HG02884 (cell line): ENCODE results near the gene ITPRIPL2.

Source experiments
- ATAC-seq: cut with Tn5 transposase; IDR thresholded peaks from one replicate; pipeline ENCODE4 v1.9.1; 2021; ENCODE audit warnings: mild to moderate bottlenecking, moderate library complexity; ENCODE audit not compliant: unreplicated experiment

Gene ITPRIPL2

GRCh38 chr16:19113577-19114358, at the start of gene ITPRIPL2:
ITPRIPL2 (plus strand) TSS chr16:19113964; CDS start chr16:19114462, 498 bp downstream.
- no peak for ATAC-seq

- ATAC-seq, result no peak
Observed at GRCh38 chr16:19066988-19067348, 46.8 kb upstream of the ITPRIPL2 start.

DNA sequence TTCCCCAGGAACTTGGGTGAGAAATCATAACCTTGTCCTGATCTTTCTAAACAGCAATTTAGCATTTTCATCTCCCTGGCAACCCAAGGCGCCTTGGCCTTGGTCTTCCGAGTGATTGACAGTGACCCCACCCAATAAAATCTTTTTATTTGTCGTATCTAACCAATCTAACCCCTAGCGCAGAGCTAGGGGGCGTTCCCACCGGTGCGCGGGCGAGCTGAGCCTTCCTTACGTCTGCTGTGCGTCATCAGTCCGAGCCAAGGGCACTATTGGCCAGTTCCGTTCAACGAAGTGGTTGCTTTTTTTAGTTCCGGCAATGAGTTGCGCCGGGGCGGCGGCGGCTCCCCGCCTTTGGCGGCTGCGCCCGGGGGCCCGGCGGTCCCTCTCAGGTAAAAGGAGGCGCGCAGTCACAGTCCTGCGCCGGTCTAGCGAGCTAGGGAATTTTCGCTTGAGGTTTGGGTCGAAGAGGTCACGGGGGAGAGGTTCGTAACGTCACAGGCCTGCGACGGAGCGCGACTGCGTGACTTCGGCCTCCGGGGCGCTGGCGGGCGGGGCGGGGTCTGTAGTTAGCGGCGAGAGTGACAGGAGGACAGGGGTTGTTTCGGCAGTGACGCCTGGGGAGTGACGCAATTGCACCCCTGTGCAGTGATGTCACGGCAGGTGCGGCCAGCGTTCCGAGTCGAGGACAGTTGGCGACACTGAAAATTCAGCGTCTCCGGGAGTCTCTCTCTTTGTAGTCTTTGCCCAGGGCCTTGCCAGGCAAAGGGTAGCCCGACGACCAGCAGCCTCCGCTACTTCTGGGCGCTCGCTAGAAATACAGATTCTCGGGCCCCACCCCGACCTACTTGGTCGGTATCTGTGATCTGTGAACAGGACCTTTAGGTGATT, 46.2 kb upstream of the ITPRIPL2 start, which contains the start of gene COQ7:
TSS of gene COQ7 (plus strand) at position 266 of the 888 bp plus-strand sequence. CDS start at position 317, 51 bp downstream.
- ATAC-seq, result peak; percentile 89

GRCh38 chr16:19068237-19068815, 45.4 kb upstream of the ITPRIPL2 start:
- no peak for ATAC-seq

- no peak for ATAC-seq
Observed at GRCh38 chr16:19071811-19072777, 41.7 kb upstream of the ITPRIPL2 start.

DNA sequence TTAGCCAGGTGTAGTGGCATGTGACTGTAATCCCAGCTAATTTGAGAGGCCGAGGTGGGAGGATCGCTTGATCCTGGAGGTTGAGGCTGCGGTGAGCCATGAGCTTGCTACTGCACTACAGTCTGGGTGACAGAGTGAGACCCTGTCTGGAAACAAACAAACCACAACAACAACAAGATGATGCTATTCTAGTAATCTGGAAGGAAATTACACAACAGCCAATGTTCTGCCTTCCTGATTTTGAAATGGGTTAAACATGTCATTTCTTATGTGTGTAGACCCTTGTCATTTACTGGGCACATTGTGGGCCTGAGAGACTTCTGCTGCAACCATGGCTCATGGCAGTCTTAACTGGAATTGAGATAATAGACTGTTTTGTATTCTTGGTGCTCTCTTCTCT, 40.4 kb upstream of the ITPRIPL2 start:
- ATAC-seq, result no peak

DNA sequence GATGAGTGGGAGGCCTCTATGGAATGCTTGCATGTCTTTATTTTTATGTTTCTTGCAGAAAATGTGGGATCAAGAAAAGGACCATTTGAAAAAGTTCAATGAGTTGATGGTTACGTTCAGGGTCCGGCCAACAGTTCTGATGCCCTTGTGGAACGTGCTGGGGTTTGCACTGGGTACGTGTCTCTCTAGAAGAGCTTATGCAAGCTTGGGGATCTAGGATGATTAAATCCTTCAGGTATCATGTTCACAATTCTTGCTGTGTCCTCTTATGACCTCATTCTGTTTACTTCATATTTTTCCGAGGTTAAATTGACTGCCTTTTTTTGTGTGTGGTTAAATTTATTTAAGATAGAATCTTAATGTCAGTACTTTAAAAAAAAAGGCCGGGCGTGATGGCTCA, 39.9 kb upstream of the ITPRIPL2 start:
- ATAC-seq, result no peak

- no peak for ATAC-seq
Observed at GRCh38 chr16:19075511-19075910, 38.3 kb upstream of the ITPRIPL2 start.

GRCh38 chr16:19077879-19078278, 35.9 kb upstream of the ITPRIPL2 start:
- no peak for ATAC-seq

DNA sequence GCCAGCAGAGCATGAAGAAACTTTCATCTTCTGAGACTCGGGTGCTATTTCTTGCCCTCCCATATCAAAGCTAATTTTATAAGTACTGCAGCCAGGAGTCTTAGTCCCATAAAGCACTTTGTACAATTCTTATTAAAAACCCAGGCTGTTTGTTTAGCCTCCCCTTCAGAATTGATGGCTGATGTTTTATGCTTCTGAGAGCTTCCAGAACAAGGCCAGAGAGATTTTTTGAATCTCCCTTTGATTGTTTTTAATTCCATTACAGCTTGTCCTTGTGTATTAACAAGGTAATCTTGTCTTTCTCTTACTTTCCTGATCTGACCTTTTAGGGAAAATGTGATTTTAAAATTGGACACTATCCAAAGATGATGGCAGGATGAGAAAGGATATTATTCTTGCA, 30.1 kb upstream of the ITPRIPL2 start:
- no peak for ATAC-seq

DNA sequence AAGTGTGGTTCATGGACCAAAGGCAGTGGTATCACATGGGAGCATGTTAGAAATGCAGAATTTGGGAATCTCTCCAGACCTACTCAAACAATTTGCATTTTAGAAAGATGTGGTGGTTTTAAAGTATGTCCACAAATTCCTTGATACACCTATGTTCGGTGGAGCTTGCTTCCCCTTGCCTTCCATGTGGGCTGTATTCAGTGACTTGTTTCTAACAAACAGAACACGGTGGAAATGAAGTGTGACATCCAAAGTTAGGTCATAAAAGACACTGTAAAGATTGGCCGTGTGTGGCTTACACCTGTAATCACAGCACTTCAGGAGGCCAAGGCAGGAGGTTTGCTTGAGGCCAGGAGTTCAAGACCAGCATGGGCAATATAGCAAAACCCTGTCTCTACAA, 29.6 kb upstream of the ITPRIPL2 start:
- no peak for ATAC-seq

DNA sequence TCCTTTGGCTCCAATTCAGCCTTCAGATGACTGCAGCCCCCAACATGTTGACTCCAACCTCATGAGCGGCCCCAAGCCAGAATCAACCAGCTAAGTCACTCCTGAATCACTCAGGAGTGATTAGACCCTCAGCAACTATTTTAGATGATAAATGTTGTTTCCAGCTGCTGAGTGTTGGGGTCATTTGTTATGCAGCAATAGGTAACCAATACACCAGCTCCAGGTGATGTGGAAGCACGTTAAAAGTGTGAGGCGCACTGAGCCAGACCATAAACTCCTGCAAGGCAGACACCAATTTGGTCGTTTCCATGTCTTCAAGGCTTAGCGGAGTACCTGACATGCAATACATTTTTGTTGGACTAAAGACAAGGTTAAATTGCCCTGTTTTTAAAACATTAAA, 28.9 kb upstream of the ITPRIPL2 start:
- no peak for ATAC-seq

GRCh38 chr16:19085679-19086200, 28.0 kb upstream of the ITPRIPL2 start:
- ATAC-seq, result no peak

DNA sequence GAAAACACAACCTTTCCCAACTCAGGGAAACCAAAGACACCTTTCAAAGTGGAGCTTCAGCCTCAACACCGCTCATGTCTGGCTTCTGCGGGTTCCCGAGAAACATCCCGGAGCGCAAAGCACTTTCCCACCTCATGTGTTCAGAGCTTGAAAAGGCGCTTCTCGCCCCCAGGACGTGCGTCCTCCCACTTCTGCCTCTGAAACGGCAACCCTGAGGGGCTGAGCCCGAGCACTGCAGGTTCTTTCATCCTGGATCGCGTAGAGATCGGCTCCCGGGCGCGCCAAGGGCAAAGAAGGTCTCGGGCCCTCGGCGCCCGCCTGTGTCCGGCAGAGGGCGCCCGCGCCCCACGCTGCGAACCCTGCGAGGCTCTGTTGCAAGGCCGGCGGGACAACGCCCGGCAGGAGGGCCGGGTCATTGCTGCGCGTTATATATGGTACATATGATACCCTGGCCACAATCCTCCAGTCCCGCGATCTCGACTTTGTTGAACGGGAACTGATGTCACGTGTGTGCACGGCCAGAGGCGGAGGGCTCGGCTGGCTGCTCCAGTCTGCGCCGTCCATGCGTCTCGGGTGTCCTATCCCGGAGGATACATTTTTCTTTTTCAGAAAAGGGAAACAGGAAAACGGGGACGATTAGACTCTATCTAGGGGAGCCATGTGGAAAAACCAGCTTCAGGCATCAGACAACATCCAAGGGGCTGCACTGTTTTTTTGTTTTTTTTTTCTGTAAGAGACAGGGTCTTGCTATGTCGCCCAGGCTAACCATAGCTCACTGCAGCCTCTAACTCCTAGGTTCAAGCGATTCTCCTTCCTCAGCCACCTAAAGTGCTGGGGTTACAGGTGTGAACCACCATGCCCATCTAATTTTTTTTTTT, 27.2 kb upstream of the ITPRIPL2 start:
- ATAC-seq, result no peak

DNA sequence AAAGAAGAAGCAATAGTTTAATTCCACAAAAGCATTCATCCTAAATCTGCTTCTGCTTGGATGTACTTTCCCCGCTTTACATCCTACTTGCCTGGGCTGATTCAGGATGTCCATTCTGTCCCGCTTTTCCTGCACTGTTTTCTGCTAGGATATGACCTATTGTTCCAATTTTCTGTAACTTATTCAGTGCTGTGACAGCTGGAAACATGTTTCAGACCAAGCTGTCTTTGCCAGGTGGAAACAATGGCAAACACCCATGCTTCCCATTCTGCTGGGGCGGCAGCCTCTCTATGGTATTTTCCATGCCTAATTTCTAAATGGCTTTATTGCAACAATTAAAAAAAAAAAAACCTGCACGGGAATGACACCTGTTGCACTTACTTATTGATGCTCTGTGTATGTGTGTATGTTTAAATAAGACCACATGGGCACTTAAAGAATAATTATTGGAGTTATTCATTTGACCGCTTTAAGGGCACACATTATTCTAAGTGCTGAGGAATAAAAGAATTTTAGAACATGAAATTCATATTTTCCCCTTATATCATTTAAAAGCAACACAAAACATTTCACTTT, 25.3 kb upstream of the ITPRIPL2 start:
- no peak for ATAC-seq

DNA sequence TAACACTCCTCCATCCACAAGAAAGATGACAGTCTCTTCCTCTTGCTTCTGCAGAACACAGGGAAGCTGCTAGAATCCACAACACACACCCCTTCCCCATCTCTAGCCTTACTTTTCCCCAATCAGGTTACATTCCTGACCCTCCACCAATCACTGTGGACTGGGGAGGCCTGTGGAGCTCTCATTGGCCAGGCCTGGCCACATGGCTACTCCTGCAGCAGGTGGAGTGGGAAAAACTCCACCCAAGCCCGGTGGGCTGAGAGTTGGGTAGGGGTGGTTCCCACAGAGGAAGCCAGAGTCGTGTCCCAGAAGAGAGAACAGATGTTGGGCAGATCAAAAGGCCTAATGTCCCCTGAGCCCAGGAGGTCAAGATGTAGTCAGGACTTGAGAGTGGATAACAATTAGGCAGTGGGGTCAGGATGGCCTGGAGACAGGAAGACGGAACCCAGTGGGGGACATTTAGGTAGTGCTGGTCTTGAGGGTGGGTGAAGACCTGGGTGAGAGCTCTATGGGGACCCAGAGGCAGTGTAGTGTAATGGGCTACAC, 24.3 kb upstream of the ITPRIPL2 start:
- no peak for ATAC-seq

GRCh38 chr16:19090916-19091315, 22.8 kb upstream of the ITPRIPL2 start:
- no peak for ATAC-seq

- ATAC-seq, result no peak
Observed at GRCh38 chr16:19092653-19093410, 20.9 kb upstream of the ITPRIPL2 start.
